ENCODE measurements around the gene RP2.

Gene RP2

DNA sequence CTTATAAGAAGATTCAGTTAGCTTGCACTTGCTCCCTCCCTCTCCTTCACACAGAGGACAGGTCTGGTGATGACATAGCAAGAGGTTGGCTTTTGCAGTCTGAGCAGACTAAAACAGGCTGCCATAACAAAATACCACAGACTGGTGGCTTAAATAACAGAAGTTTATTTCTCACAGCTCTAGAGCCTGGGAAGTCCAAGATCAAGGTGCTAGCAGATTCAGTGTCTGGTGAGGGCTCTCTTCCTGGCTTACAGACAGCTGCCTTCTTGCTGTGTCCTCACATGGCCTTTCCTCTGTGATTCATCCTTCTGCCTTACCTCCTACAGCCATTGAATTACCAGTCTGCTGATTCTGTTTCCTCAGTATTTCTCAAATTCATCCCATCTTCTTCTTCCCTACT lies 13.1 kb downstream of the RP2 start:
- peak; percentile 3 for DNase-seq

DNA sequence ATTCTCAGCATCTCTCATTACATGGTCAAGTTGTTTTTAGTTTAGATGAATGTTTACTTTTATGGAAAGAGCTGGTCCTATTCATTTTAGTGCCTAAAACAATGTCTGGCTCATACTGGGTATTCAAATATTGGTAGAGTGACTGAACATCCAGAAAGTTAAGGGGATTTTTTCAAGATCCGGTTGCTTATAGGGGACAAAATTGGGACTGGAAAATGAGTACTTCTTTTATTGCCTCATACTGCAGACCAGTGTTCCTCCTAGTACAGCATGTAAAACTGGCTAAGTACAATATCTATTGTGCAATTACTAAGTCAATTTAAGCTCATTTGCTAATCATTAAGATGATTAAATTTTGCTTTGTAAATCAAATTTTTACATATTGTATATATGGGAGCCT lies 13.9 kb downstream of the RP2 start:
- DNase-seq: no peak

DNA sequence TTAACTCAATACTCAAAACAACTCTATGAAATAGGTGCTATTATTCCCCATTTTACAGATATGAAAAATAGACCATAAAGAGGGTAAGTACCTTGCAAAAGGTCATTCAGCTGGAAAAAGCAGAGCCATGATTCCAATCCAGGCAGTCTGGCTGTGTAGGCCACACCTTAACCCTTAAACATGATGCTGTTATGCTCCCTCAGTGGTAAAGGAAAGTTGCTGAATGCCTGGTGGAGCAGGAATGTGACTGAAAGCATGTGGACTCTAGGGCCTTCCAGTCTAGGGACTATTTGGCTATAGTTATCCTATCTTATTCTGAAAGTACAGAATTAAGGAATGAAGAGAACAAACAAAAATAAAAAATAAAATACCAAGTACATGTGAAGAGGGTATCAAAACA lies 19.6 kb downstream of the RP2 start:
- no peak for DNase-seq

DNA sequence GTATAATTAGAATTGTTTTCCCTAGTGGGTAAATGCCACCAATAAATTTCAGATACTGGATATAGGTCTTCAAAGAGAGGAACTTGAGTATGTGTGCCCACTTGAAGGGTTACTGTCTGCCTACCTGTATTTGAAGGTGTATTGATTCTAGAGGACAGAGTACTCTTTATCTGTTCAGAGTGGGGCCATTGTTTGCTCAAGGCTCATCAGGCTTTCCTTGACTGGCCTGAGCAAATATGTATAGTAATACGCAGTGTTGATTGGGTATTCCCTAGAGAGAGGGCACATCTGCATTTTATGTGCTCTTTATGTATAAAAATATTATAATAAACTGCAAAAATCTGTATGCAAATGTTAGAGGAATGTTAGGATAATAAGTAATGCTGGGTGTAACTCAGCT lies 23.7 kb downstream of the RP2 start:
- no peak for DNase-seq

GRCh38 chrX:46863072-46863471 lies 26.2 kb downstream of the RP2 start:
- no peak for DNase-seq

DNA sequence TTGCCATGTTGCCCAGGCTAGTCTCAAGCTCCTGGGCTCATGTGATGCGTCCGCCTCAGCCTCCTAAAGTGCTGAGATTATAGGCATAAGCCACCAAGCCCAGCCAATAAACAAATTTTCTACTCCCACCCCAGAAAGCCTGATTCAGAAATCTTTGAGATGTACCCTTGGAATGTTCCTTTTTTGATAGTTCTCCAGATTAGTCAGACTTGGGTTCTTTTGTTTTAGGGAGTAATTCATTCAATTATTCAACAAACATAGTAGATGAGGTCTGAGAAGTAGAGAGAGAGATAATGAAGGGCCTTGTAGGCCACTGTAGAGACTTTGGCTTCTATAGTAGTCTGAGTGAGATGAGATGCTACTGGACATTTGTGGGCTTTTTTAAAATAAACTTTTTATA lies 27.8 kb downstream of the RP2 start:
- no peak for DNase-seq

DNA sequence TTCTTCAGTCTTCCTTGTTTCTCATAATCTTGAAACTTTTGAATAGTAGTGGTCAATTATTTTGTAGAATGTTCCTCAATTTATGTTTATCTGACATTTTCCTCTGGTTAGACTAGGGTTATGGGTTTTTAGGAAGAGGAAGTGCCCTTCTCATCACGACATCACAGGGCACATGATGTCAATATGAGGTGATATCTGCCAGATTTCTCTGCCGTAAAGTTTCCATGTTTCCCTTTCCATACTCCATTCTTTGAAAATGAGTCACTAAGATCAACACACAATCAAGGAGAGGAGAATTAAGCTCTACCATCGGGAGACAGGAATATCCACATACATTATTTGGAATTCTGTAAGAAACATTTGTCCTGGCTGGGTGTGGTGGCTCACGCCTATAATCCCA lies 28.4 kb downstream of the RP2 start:
- DNase-seq: no peak

DNA sequence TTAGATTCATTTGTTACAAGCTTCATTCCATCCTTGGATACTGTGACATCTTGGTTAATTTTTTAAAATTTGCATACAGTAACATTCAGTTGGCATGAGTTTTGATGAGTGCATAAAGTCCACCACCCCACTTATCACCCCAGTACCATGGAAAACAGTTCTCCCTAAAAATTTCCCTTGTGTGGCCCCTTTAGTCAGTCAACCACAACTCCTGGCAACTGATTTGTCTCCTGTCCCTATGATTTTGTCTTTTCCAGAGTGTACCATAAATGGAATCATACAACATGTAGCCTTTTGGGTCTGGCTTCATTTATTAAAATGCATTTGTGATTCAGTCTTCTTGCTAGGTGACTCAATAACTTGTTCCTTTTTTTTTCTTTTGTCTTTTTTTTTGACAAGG lies 29.9 kb downstream of the RP2 start:
- no peak for DNase-seq

- DNase-seq: no peak
Measured at GRCh38 chrX:46873746-46874145, 36.9 kb downstream of the RP2 start.

- DNase-seq: no peak
Measured at GRCh38 chrX:46876901-46877300, 40.1 kb downstream of the RP2 start.

DNA sequence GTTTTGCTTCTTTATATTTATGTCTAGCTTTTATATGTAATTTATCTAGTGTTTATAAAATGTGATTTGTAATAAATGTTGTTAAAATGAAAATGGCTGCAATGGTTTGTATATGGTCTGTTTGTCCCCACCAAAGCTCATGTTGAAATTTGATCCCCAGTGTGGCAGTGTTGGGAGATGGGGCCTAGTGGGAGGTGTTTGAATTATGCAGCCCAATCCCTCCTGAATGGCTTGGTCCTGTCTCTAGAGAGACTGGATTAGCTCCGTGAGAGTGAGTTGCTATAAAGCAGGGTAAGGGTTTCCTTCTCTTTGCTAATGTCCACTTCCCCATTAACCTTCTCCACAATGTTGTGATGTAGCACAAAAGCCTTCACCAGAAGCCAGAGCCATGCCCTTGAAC lies 45.4 kb downstream of the RP2 start:
- no peak for DNase-seq

GRCh38 chrX:46884799-46885198 lies 48.0 kb downstream of the RP2 start:
- DNase-seq: no peak

DNA sequence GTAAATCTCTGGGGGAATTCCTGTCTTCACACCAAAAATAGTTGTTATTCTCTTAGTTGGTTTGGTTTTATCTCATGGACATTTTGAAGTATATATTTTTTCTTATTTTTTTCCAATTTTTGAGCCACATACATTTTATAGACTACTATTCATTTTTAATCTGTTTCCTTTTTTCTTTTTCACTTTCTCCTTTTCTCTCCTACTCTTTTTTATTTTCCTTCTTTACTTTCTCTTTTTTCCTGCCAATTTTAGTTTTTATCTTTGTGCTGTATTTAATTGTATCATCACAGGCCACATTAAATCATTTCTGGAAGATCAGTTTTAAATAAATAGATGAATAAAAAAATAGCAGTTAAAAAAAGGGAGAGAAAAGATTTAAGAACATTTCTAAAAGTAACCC lies 61.4 kb downstream of the RP2 start:
- no peak for DNase-seq

DNA sequence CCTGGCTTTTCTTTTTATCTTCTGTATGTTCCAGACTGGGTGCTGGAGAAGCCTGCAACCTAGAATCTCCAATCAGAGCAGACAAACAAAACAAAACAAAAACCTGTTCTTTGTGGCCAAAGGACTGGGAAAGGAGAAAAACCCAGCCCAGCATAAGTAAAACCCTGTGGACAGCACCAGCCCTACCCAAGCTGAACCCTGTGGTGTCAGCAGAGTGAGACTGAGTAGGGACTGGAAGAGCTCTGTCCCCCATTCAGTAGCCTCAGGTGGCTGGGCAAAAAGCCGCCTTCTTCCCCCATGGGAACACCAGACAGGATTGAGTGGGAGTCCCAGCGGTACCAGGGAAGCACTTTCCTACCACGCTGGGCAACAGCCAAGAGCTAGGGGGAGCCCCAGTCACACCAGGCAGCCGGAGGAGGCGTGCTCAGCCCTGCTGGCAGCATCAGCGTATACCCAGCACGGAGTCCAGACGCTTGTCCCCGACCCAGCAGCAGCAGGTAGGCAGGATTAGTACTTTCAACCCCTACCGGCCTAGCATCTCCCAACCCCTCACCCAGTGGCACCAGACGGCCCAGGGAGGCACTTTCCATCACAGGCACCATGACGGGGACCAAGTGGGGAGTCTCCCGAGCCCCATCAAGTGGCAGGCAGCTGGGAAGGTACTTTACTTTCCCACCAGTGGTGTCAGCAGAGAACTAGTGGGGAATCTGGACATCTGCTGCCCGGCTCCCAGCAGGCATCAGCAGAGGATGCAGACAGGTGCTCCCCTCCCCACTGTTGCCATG lies 66.8 kb downstream of the RP2 start:
- DNase-seq: peak; percentile 92

- no peak for DNase-seq
Measured at GRCh38 chrX:46904626-46905025, 67.8 kb downstream of the RP2 start.

DNA sequence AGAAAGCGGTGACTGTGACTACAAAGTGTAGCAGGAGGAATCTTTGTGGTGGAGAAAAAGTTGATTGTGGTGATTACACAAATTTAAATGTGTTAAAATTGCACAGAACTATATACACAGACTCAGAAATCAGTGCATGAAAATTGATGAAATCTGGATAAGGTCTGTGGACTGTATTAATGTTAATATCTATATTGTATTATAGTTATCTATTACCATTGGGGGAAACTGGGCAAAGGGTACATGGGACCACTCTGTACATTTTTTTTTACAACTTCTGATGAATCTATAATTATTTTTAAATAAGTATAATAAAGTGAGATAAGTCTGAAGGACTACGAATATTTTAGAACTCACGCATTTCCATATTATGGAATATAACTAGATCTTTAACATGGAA lies 73.6 kb downstream of the RP2 start:
- DNase-seq: no peak

- peak; percentile 89 for DNase-seq
Measured at GRCh38 chrX:46912098-46912602, 75.3 kb downstream of the RP2 start, which contains the start of gene JADE3. JADE3 (plus strand) TSS chrX:46912421; CDS start chrX:46984895, 72,474 bp downstream.

DNA sequence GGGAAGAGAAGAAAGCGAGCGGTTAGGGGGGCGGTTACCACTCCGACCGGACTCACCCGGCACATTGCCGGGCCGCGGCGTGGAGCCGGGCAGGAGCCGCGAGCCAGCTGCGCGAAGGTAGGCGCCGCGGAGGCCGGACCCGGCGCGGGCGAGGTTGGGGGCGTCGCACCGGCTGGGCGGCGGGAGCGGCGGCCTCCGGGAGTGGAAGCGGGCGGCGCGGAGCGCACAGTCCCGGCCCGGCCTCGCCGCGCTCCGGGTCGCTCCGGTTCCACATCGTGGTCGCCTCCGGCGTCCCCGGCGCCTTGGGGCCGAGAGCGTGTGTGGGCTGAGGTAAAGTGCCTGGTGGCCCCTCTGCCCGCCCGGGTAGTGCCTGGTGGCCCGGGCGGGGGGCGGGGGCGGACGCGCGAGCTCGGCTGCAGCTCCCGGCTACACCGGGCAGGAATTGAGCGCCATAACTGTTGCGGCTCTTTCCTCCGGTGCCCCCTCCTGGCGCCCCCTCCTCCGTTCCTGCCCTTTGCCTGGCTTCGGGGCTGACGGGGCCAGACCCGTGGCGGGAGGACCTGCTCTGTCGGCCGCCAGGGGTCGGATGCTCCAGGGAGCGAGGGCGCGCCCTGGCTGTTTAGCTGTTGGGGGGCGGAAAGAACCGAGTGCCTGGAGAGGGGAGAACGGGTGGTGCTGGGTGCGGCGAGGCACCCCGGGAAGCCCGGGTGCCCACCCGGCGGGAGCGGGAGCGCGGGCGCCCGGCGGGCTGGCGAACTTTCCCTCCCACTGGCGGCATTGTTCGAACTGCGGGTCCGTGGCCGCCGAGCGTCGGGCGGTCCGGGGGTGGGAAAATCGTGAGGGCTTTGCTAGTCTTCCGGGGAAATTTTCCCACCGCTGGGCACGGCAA lies 76.0 kb downstream of the RP2 start:
- no peak for DNase-seq

DNA sequence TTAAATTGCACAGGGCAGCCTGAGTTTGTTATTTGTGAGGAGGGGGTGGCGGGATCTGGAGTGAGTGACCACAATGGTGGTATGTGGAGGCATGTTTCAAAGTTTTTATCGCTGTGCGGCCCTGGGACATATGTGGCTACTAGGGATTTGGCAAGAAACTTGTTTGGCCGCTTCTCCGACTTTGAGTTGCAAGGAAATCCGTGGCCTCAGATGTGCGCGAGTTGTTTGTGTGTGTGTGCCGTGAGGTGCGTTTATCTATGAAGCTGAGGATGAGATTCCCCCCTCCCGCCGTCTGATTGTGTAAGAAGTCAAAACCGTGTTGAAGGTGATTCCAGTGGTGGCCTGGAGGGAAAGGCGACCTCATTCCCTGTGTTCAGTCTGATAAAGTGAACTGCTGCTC lies 76.8 kb downstream of the RP2 start:
- peak; percentile 12 for DNase-seq

GRCh38 chrX:46916273-46916672 lies 79.4 kb downstream of the RP2 start:
- DNase-seq: no peak

DNA sequence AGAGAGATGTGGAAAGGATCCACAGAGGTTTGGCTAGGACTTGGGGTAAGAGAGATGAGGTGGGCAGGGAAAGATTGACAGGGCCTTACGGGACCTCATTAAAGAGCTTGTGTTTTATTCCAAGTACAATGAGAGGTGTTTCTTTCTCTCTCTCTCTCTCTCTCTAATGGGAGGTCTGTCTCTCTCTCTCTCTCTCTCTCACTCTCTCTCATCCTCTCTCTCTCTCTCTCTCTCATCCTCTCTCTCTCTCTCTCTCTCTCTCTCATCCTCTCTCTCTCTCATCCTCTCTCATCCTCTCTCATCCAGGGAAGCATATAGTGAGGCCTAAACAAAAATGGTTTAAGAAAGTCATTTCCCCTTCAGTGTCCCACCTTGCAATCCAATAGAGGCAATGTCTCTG lies 80.8 kb downstream of the RP2 start:
- no peak for DNase-seq

GRCh38 chrX:46918434-46918833 lies 81.6 kb downstream of the RP2 start:
- DNase-seq: no peak

GRCh38 chrX:46920235-46920634 lies 83.4 kb downstream of the RP2 start:
- no peak for DNase-seq

GRCh38 chrX:46922611-46923010 lies 85.8 kb downstream of the RP2 start:
- no peak for DNase-seq

Measured in NCI-H2227 treated with DMSO at 0.1 percent for 48 hours (cell line).